Kidney (tissue), 14 donors: ENCODE measurements around the gene ECT2L. TPM values are rescaled to one million over a fixed set of nuclear protein-coding genes. Genes with fewer than 3 reads are reported as not detected.

Source experiments
- DNase-seq, 5 donors: peaks; one replicate each; pipeline ENCODE4 v3.0.0-alpha.2; 2013 to 2020
- FAIRE-seq: peaks from 2 replicates; lab custom pipeline; 2012; peaks lifted over from hg19 to GRCh38; lab: Jason Lieb, UNC
- H3K27ac ChIP-seq, 2 donors: one replicate each; pipeline ENCODE4 v1.7.0; 2013; ENCODE audit warnings: low read depth in 2 of 2, low read length in 2 of 2, inconsistent platforms in 1 of 2
- H3K27me3 ChIP-seq: one replicate; pipeline ENCODE4 v1.7.1; 2013; ENCODE audit warnings: low read length, inconsistent platforms; ENCODE audit not compliant: control insufficient read depth, insufficient read depth
- H3K36me3 ChIP-seq, 3 donors: one replicate each; pipeline versions ENCODE4 v1.7.0 to v1.7.1; 2013; ENCODE audit warnings: low read length in 3 of 3, control low read depth in 1 of 3, inconsistent platforms in 1 of 3; ENCODE audit not compliant: insufficient read depth in 3 of 3, control insufficient read depth in 2 of 3
- H3K4me1 ChIP-seq, 3 donors: one replicate each; pipeline versions ENCODE4 v1.7.0 to v1.7.1; 2013; ENCODE audit warnings: low read length in 3 of 3, inconsistent platforms in 1 of 3, low read depth in 1 of 3; ENCODE audit not compliant: control insufficient read depth in 2 of 3, insufficient read depth in 2 of 3
- H3K4me3 ChIP-seq, 3 donors: one replicate each; pipeline versions ENCODE4 v1.7.0 to v1.8.1; 2013; ENCODE audit warnings: low read length in 3 of 3, control low read depth in 1 of 3, inconsistent platforms in 1 of 3
- H3K9ac ChIP-seq, 3 donors: one replicate each; pipeline versions ENCODE4 v1.7.0 to v1.7.1; 2013; ENCODE audit warnings: low read length in 3 of 3, control low read depth in 1 of 3, inconsistent platforms in 1 of 3
- H3K9me3 ChIP-seq, 3 donors: one replicate each; pipeline versions ENCODE4 v1.7.0 to v1.7.1; 2013; ENCODE audit warnings: low read length in 3 of 3, control low read depth in 1 of 3, inconsistent platforms in 1 of 3; ENCODE audit not compliant: control insufficient read depth in 2 of 3, insufficient read depth in 1 of 3
- CTCF ChIP-seq: IDR thresholded peaks from 3 replicates; pipeline ENCODE4 v1.5.1; 2012; ENCODE audit warnings: mild to moderate bottlenecking, moderate library complexity, borderline replicate concordance; ENCODE audit not compliant: insufficient read depth; ENCODE audit errors: extremely low read depth
- intact Hi-C: fragments of 100-400 bp; cut with DNase I; formaldehyde crosslinking; loops from one replicate; pipeline ENCODE4 v1.11.1; 2022
- polyA plus RNA-seq: library from polyadenylated mRNA; stranded (reverse); fragments of 350-450 nt; fragmentation: Illumina TruSeq; extraction: RNeasy Lipid Tissue Mini Kit (QIAGEN cat#74804); gene quantifications from one replicate; pipeline ENCODE4 v1.2.3, GENCODE V29; 2014; ENCODE audit warnings: low read depth, low replicate concordance; ENCODE audit not compliant: insufficient read depth
- total RNA-seq: library from RNA; stranded (reverse); fragmentation: NEBNext Ultra II Directional; extraction: Animal tissue kit (Norgen Biotek cat#: 25700); gene quantifications from one replicate; pipeline ENCODE4 v1.2.1, GENCODE V29; 2021
- donor health status: control.
- donor health status: control.
- donor health status: control.
- donor health status: control.
- donor health status: control.
- donor health status: DM: yes; HTN: yes; CAD: no.
- donor health status: Normal renal cell carcinoma (clear cell type).

Gene ECT2L
- total and polyA plus RNA-seq, 2 donors from 2014 or later, result 0.13 TPM; not detected in 1

DNA sequence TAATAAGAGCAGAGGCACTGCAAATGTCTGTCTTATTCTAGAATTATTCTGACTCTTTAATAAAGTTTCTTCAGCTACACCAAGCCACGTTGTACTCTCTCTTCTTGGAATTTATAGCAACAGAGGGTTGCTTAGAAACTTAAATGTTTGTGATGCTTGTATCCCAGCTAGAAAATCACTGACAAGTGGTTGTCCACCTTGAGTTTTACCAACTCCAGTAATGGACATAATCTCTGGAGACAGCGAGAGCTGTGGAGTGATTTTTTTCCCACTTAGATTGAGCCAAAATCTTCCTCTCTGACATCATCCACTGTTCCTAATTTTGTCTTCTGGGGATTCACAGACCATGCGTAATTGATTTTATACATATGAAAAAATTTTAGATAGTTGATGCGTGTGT is 8.0 kb downstream of the ECT2L start:
- TF ChIP-seq CTCF, result no peak
- Histone ChIP-seq H3K9me3 (no peaks in the 10 kb centered on the region), H3K4me3 (no peak overlapping the region), H3K27me3 (no peaks in the 10 kb centered on the region), H3K36me3 (no peaks in the 10 kb centered on the region), H3K27ac (no peak overlapping the region), H3K9ac (no peak overlapping the region), H3K4me1 (no peaks in the 10 kb centered on the region)
- intact Hi-C loops, result no loop called here
- DNase-seq, result no peak
- no peak for FAIRE-seq

GRCh38 chr6:138805016-138805765 is 9.3 kb downstream of the ECT2L start:
- no peak overlapping the region for H3K27ac ChIP-seq
- no peaks in the 10 kb centered on the region for H3K9me3 ChIP-seq
- DNase-seq, result no peak
- H3K4me1 ChIP-seq, result no peaks in the 10 kb centered on the region
- no peaks in the 10 kb centered on the region for H3K36me3 ChIP-seq
- no peak for FAIRE-seq
- intact Hi-C loops, result no loop called here
- no peak overlapping the region for H3K9ac ChIP-seq
- no peaks in the 10 kb centered on the region for H3K27me3 ChIP-seq
- no peak overlapping the region for H3K4me3 ChIP-seq
- TF ChIP-seq CTCF, result no peak

- Histone ChIP-seq H3K36me3 (no peaks in the 10 kb centered on the region), H3K27ac (no peak overlapping the region), H3K27me3 (no peaks in the 10 kb centered on the region), H3K4me1 (no peaks in the 10 kb centered on the region), H3K9me3 (no peaks in the 10 kb centered on the region), H3K9ac (no peak overlapping the region), H3K4me3 (no peak overlapping the region)
- DNase-seq (no peak), FAIRE-seq (no peak)
- no peak for TF ChIP-seq CTCF
- intact Hi-C loops, result no loop called here
These were observed 11.0 kb downstream of the ECT2L start for GRCh38 chr6:138806889-138807288.
